IMR-90 (cell line): Measurements from ENCODE around the gene DRC7. TPM values are rescaled to one million over a fixed set of nuclear protein-coding genes. Genes with fewer than 3 reads are reported as not detected.

Experiments
- ATAC-seq: fragments of 200-7000 bp; cut with Tn5 transposase; 2 replicates; pipeline ENCODE4 v1.9.1; 2020; ENCODE audit warnings: low read depth, mild to moderate bottlenecking, moderate library complexity
- BruUV-seq: library from RNA; stranded (reverse); fragments of 400-500 nt; replicated peaks from 2 replicates; lab custom pipeline; 2021; lab: Mats Ljungman, UMichigan
- CTCF ChIA-PET: fragments of 300-600 bp; formaldehyde crosslinking; extraction: SDS; loops from one replicate; lab custom pipeline; 2021; ENCODE audit warnings: antibody characterized with exemption; lab: Yijun Ruan, JAX
- POLR2A ChIA-PET: fragments of 300-600 bp; sonication (Branson Sonifier 250); formaldehyde crosslinking; loops from one replicate; lab custom pipeline; 2022; ENCODE audit warnings: antibody characterized with exemption; ENCODE audit not compliant: unreplicated experiment; lab: Charles Lee
- DNase-seq: peaks from one replicate; pipeline ENCODE4 v3.0.0; 2013
- H2AFZ ChIP-seq: replicated peaks from 2 replicates; pipeline ENCODE3; 2013; ENCODE audit warnings: low read length, mild to moderate bottlenecking; ENCODE audit not compliant: poor library complexity
- H2AK5ac ChIP-seq: 2 replicates; pipeline ENCODE4 v1.6.1; 2013; ENCODE audit warnings: low read depth, low read length, inconsistent platforms
- H2AK9ac ChIP-seq: replicated peaks from 2 replicates; pipeline ENCODE3; 2013; ENCODE audit warnings: mild to moderate bottlenecking, low read depth, low read length, moderate library complexity; ENCODE audit not compliant: poor library complexity
- H2BK120ac ChIP-seq: 2 replicates; pipeline ENCODE4 v1.6.1; 2013; ENCODE audit warnings: low read depth, low read length, inconsistent platforms
- H2BK15ac ChIP-seq: 3 replicates; pipeline ENCODE4 v1.6.1; 2013; ENCODE audit warnings: low read depth, low read length, inconsistent platforms
- H2BK20ac ChIP-seq: 2 replicates; pipeline ENCODE4 v1.6.1; 2013; ENCODE audit warnings: low read depth, mild to moderate bottlenecking, inconsistent platforms, low read length, moderate library complexity
- H2BK5ac ChIP-seq: 2 replicates; pipeline ENCODE4 v1.6.1; 2013; ENCODE audit warnings: mild to moderate bottlenecking, low read depth, low read length, inconsistent platforms; ENCODE audit not compliant: poor library complexity, severe bottlenecking
- H3K14ac ChIP-seq: replicated peaks from 2 replicates; pipeline ENCODE4 v1.6.1; 2013; ENCODE audit warnings: low read depth, low read length, inconsistent platforms
- H3K18ac ChIP-seq: 2 replicates; pipeline ENCODE4 v1.6.1; 2013; ENCODE audit warnings: low read depth, low read length, control low read depth
- H3K23ac ChIP-seq: 2 replicates; pipeline ENCODE4 v1.6.1; 2013; ENCODE audit warnings: low read depth, low read length, inconsistent platforms
- H3K27ac ChIP-seq: 2 replicates; pipeline ENCODE4 v1.5.1; 2013; ENCODE audit warnings: mild to moderate bottlenecking, control low read depth, low read length; ENCODE audit not compliant: insufficient read depth
- H3K27me3 ChIP-seq: 2 replicates; pipeline ENCODE4 v1.6.1; 2013; ENCODE audit warnings: low read length; ENCODE audit not compliant: control insufficient read depth, insufficient read depth
- H3K36me3 ChIP-seq: 2 replicates; pipeline ENCODE4 v1.6.1; 2013; ENCODE audit warnings: low read length, mixed read lengths; ENCODE audit not compliant: control insufficient read depth, insufficient read depth
- H3K4ac ChIP-seq: 2 replicates; pipeline ENCODE4 v1.6.1; 2013; ENCODE audit warnings: low read depth, low read length, inconsistent platforms
- H3K4me1 ChIP-seq: 2 replicates; pipeline ENCODE4 v1.6.1; 2013; ENCODE audit warnings: low read length, mixed read lengths; ENCODE audit not compliant: control insufficient read depth, insufficient read depth
- H3K4me2 ChIP-seq: 2 replicates; pipeline ENCODE4 v1.6.1; 2013; ENCODE audit warnings: low read depth, mild to moderate bottlenecking, control low read depth, low read length, moderate library complexity
- H3K4me3 ChIP-seq: 2 replicates; pipeline ENCODE4 v1.5.1; 2013; ENCODE audit warnings: low read depth, mild to moderate bottlenecking, control low read depth, low read length, moderate library complexity; ENCODE audit not compliant: insufficient read depth
- H3K56ac ChIP-seq: 2 replicates; pipeline ENCODE4 v1.6.1; 2013; ENCODE audit warnings: low read length, inconsistent platforms; ENCODE audit not compliant: insufficient read depth; ENCODE audit errors: extremely low read depth
- H3K79me1 ChIP-seq, 2 experiments: 2 replicates each; pipeline ENCODE4 v1.6.1; 2013; ENCODE audit warnings: low read length in 2 of 2, inconsistent platforms in 1 of 2, low read depth in 1 of 2
- H3K9ac ChIP-seq: 2 replicates; pipeline ENCODE4 v1.6.1; 2013; ENCODE audit warnings: low read depth, low read length, control low read depth
- H3K9me1 ChIP-seq: 2 replicates; pipeline ENCODE4 v1.6.1; 2013; ENCODE audit warnings: low read length, inconsistent platforms; ENCODE audit not compliant: insufficient read depth
- H3K9me3 ChIP-seq: 2 replicates; pipeline ENCODE4 v1.6.1; 2013; ENCODE audit warnings: low read length; ENCODE audit not compliant: control insufficient read depth, insufficient read depth
- H4K20me1 ChIP-seq: 2 replicates; pipeline ENCODE4 v1.6.1; 2013; ENCODE audit warnings: low read length, inconsistent platforms; ENCODE audit not compliant: insufficient read depth
- H4K5ac ChIP-seq: 2 replicates; pipeline ENCODE4 v1.6.1; 2013; ENCODE audit warnings: mild to moderate bottlenecking, low read depth, low read length, control low read depth
- H4K8ac ChIP-seq, 2 experiments: 2 replicates each; pipeline ENCODE4 v1.6.1; 2013; ENCODE audit warnings: low read depth in 2 of 2, low read length in 2 of 2, control low read depth in 1 of 2, inconsistent platforms in 1 of 2
- H4K91ac ChIP-seq: 2 replicates; pipeline ENCODE4 v1.6.1; 2013; ENCODE audit warnings: low read depth, low read length, inconsistent platforms; ENCODE audit not compliant: insufficient read depth
- MXI1 ChIP-seq: IDR thresholded peaks from 2 replicates; pipeline ENCODE4 v1.6.1; 2012; ENCODE audit warnings: low read depth, mild to moderate bottlenecking, low read length, moderate library complexity, borderline replicate concordance
- WGBS, 2 experiments: methylation state at CpG; one replicate each; pipeline versions ENCODE4 v1.1.5 to v1.1.7; 2013; ENCODE audit warnings: missing lambda C conversion rate in 2 of 2; ENCODE audit not compliant: insufficient read length in 1 of 2; ENCODE audit errors: extremely low coverage in 2 of 2; 5-methylcytosine and 5-hydroxymethylcytosine counted together
- dilution Hi-C: fragments of 300-500 bp; cut with HindIII; formaldehyde crosslinking; loops from one replicate; pipeline ENCODE4 v1.14.3; 2018; ENCODE audit warnings: low sequenced_read_pairs; ENCODE audit not compliant: unreplicated experiment
- in situ Hi-C: fragments of 300-500 bp; cut with MboI; formaldehyde crosslinking; loops from 3 replicates; pipeline ENCODE4 v1.14.3; 2019; ENCODE audit warnings: low sequenced_read_pairs, inconsistent platforms, mixed read lengths
- intact Hi-C: fragments of 100-400 bp; cut with micrococcal nuclease; formaldehyde crosslinking; loops from 2 replicates; pipeline ENCODE4 v1.10.0; 2022
- polyA plus RNA-seq, 3 experiments: library from polyadenylated mRNA; depleted of rRNA; stranded (reverse); fragments of >200 nt; gene quantifications; 2 replicates each; pipeline ENCODE4 v1.2.3, GENCODE V29; 2012; ENCODE audit warnings: low replicate concordance in 1 of 3
- total RNA-seq: library from RNA; depleted of rRNA; stranded (reverse); fragments of >200 nt; gene quantifications from 2 replicates; pipeline ENCODE4 v1.2.3, GENCODE V29; 2012

The DRC7 gene
- total and polyA plus RNA-seq, 2 of the 4 experiments (the other 2 are of a cell fraction): not detected

- H2AK9ac ChIP-seq: no peak overlapping the region
- no peaks in the 10 kb centered on the region for H3K79me1 ChIP-seq
- H4K20me1 ChIP-seq: no peaks in the 10 kb centered on the region
- no peak overlapping the region for H3K23ac ChIP-seq
- no peak for DNase-seq
- H3K4me3 ChIP-seq: no peak overlapping the region
- no peak overlapping the region for H4K5ac ChIP-seq
- H2BK20ac ChIP-seq: no peak overlapping the region
- H3K14ac ChIP-seq: no peak overlapping the region
- no peak overlapping the region for H2AK5ac ChIP-seq
- POLR2A ChIA-PET: no interaction called here
- BruUV-seq: no TSS peak
- no peaks in the 10 kb centered on the region; the same call in 1 of the 2 replicates for H3K9me1 ChIP-seq
- no peak overlapping the region for H4K91ac ChIP-seq
- no peak overlapping the region for H2AFZ ChIP-seq
- WGBS, 2 experiments: 42% methylated on average over 10 of the region's 14 CpGs; no CpG with 5 or more reads in 1 of the 2 experiments
- no peak for ATAC-seq
- CTCF ChIA-PET: no interaction called here
- intact Hi-C loops (no loop called here), dilution Hi-C loops (no loop called here), in situ Hi-C loops (no loop called here)
- H2BK5ac ChIP-seq: no peak overlapping the region
- peaks cover 70% of the 10 kb centered on the region for H3K27me3 ChIP-seq
- H3K18ac ChIP-seq: no peak overlapping the region
- H3K9ac ChIP-seq: no peak overlapping the region
- no peak overlapping the region for H2BK15ac ChIP-seq
- no peak overlapping the region for H3K27ac ChIP-seq
- no peaks in the 10 kb centered on the region for H3K36me3 ChIP-seq
- H3K4me2 ChIP-seq: no peak overlapping the region
- H3K56ac ChIP-seq: no peak overlapping the region
- H3K4me1 ChIP-seq: no peaks in the 10 kb centered on the region
- H3K9me3 ChIP-seq: no peaks in the 10 kb centered on the region
- no peak overlapping the region for H4K8ac ChIP-seq
- H2BK120ac ChIP-seq: no peak overlapping the region
- TF ChIP-seq MXI1: no peak
- H3K4ac ChIP-seq: no peak overlapping the region
These were observed 16.8 kb upstream of the DRC7 start for GRCh38 chr16:57677622-57678369.
